ENCODE data around the gene ALPP. TPM values are rescaled to one million over a fixed set of nuclear protein-coding genes. Genes with fewer than 3 reads are reported as not detected.
"Not testable (repeated sequence)": the region's sequence is repeated elsewhere in the genome, so short reads cannot be mapped to it uniquely, and the experiment has no call there.

ALPP gene
- total RNA-seq, 1 experiment from 2014 or later, result 1.5 TPM

DNA sequence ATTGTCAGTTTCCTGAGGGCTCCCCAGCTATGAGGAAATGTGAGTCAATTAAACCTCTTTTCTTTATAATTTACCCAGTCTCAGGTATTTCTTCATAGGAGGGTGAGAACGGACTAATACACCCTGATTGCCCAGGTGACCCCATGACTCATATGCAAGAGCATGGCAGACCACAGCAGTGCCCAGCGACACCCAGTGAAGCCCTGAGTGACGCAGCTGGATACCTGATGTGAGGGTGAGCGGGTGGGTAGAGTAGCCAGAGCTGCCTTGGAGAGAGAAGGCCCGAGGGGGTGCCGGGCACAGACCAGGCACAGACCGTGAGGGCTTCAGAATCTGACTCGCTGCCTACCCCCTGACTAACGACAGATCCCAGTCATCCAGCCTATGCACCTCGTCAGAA lies 43.5 kb downstream of the ALPP start:
- DNase-seq (ENCODE audit: low read depth), result no peak

DNA sequence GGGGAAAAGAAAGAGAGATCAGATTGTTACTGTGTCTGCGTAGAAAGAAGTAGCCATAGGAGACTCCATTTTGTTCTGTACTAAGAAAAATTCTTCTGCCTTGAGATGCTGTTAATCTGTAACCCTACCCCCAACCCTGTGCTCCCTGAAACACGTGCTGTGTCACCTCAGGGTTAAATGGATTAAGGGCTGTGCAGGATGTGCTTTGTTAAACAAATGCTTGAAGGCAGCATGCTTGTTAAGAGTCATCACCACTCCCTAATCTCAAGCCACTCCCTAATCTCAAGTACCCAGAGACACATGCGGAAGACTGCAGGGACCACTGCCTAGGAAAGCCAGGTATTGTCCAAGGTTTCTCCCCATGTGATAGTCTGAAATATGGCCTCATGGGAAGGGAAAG lies 44.4 kb downstream of the ALPP start:
- DNase-seq (ENCODE audit: low read depth), result not testable (repeated sequence)

DNA sequence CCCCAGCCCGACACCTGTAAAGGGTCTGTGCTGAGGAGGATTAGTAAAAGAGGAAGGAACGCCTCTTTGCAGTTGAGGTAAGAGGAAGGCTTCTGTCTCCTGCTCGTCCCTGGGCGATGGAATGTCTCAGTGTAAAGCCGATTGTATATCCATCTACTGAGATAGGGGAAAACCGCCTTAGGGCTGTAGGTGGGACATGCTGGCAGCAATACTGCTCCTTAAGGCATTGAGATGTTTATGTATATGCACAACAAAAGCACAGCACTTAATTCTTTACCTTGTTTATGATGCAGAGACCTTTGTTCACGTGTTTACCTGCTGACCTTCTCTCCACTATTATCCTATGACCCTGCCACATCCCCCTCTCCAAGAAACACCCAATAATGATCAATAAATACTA lies 44.9 kb downstream of the ALPP start:
- not testable (repeated sequence) for DNase-seq (ENCODE audit: low read depth)

DNA sequence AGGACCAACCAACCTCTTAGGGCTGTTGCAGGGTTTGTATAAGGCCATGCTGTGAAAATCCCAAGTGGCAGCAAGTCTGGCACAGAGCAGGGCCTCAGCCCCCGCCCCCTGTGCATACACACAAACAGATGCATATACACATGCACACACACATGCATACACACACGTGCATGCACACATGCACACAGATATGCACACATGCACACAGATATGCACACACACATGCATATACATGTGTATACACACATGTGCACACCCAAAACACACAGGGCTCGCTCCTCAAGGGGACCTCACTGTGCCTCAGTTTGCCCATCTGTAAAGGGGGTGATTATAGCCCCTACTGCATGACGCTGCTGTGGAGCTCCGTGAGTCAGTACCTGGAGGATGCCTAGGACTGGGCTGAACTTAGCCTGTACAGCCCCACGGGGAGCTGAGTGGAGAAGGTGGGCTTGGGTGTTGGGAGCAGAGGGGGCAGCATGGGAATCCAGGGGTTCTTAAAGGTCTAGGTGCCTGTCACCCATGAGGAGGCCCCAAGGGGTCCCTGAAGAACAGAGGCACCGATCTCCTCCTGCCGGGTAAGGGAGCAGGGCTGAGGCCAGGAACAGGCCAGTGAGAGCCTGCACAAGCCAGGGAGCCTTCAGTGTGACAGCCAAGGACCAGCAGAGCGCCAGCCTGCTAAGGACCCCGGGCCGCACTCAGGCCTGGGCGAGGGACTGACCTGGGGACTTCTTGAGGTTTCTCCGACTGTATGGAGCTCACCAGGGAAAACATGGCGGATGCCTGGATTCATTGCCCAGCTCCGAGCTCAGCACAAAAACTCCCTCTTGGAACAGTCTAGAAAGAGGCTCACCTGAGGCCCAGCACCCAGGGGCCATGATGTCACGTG lies 53.4 kb downstream of the ALPP start:
- DNase-seq (ENCODE audit: low read depth), result no peak

Other genes starting within 250 kb of the ALPP start
- gene ALPG, start 28.1 kb downstream of the ALPP start, total RNA-seq (2014; rRNA removed; shearing (Covaris generic)), result not detected in 2 replicates
- gene ALPI, start 77.4 kb downstream of the ALPP start, total RNA-seq (2014; rRNA removed; shearing (Covaris generic)), result not detected in 2 replicates
- not detected in 2 replicates for gene ECEL1, start 109.1 kb downstream of the ALPP start, total RNA-seq (2014; rRNA removed; shearing (Covaris generic))
- gene PRSS56, start 141.6 kb downstream of the ALPP start, total RNA-seq (2014; rRNA removed; shearing (Covaris generic)), result not detected in 2 replicates
- gene CHRND, start 147.4 kb downstream of the ALPP start, total RNA-seq (2014; rRNA removed; shearing (Covaris generic)), result not detected in 2 replicates
- gene CHRNG, start 160.9 kb downstream of the ALPP start, total RNA-seq (2014; rRNA removed; shearing (Covaris generic)), result not detected in 2 replicates
- 3.2 and 3.4 TPM in 2 replicates for gene TIGD1, start 171.8 kb downstream of the ALPP start, total RNA-seq (2014; rRNA removed; shearing (Covaris generic))
- gene EIF4E2, start 171.9 kb downstream of the ALPP start, total RNA-seq (2014; rRNA removed; shearing (Covaris generic)), result 79.1 and 79.4 TPM in 2 replicates

Measured in M059J (cell line).